HG03469 (cell line): ENCODE results near the gene RHOF.

Experiments
- ATAC-seq: cut with Tn5 transposase; IDR thresholded peaks from one replicate; pipeline ENCODE4 v1.9.1; 2021; ENCODE audit warnings: mild to moderate bottlenecking, moderate library complexity, moderate number of reproducible peaks; ENCODE audit not compliant: unreplicated experiment

The RHOF gene, protein sequence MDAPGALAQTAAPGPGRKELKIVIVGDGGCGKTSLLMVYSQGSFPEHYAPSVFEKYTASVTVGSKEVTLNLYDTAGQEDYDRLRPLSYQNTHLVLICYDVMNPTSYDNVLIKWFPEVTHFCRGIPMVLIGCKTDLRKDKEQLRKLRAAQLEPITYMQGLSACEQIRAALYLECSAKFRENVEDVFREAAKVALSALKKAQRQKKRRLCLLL

DNA sequence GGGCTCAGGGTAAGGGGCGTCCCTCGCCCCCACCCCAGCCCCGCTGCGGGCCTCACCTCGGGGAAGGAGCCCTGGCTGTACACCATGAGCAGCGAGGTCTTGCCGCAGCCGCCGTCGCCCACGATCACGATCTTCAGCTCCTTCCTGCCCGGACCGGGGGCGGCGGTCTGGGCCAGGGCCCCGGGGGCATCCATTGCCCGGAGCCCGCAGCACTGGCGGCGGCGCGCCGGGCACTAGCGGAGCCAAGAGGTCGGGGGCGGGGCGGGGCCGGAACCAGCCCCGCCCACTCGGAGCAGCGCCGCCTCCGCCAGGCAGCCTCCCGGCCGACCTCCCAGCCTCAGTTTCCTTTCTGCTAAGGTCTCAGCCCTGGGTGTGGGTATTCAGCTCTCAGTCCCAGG lies at the start of gene RHOF:
RHOF (minus strand) TSS at position 249 of the 398 bp plus-strand sequence; CDS start at position 194, 55 bp downstream.
- ATAC-seq: peak; percentile 3

DNA sequence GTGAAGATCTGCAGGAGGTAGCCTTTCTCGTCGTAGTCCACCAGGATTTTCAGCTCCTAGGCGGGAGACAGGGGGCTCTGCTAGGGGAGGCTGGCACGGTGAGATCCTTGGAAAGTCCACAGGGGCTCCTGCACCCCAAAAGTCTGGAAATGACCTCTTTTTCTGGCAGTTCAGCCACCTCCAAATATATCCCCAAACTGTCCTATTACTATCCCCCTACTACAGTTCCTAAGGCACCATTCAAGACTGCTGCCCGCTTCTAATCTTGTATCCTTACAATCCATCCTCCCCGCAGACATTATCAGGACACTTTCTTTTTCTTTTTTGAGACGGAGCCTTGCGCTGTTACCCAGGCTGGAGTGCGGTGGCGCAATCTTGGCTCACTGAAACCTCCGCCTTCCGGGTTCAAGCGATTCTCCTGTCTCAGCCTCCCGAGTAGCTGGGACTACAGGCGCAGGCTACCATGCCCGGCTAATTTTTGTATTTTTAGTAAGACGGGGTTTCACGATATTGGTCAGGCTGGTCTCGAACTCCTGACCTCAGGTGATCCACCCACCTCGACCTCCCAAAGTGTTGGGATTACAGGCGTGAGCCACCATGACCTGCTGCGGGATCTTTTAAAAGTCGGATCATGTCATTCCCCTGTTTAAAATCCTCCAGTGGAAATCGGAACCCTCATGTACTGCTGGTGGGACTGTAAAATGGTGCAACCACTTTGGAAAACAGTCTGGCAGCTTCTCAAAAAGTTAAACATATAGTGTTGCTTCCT lies 46.7 kb upstream of the RHOF start:
- ATAC-seq: no peak

DNA sequence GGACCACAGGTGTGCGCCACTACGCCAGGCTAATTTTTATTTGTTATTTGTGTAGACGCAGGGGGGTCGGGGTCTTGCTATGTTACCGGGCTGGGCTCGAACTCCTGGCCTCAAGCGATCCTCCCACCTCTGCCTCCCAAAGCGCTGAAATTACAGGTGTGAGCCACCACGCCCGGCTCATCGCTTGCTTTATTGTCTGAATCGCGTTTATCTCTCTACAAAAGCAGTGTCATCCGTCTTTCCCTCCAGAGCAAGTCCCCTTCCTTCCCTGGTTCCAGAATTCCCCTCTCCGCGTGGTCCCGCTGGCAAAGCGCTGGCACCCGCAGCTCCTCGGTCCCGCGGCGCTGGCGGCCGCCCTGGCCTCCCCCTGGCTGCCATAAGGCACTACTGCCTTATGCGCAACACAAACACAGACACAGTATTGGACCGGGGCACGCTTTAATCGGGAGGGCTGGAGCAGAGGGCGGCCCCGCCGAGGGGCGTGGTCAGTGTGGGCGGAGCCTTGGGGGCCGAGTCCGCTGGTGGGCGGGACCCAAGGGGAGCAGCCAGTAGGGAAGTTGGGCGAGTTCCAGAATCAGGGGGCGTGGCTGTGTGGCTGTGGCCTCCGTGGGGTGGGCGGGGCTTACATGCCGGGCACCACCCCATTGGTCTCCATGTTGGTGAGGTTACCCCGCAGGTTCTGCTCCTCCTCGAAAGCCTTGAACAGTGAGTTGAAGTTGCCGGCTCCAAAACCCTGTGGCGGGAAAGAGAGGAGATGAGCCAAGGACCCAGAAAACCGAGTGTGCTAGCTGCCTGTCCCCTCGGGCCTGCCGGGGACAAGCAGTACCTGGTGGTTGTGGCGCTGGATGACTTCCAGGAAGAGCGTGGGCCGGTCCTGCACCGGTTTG lies 45.9 kb upstream of the RHOF start:
- peak; percentile 78 for ATAC-seq

DNA sequence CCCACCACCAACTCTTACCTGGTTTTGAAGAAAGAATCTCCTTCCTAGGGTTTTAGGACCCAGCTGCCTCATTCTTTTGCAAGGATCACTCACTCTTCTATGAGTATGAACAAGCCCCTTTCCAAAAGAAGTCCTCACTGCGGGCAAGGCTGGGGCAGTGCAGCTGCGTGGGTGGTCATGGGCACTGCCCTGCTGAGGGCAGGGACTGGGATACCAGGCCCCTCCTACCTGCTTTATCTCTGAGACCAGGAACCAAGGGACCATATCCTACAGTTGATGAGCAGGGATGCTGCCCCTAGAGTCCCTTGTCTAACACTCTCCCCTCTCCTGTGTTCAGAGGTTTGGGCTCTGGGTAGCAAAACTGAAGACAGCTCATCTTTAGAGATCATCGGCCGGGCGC lies 44.6 kb upstream of the RHOF start:
- ATAC-seq: no peak

DNA sequence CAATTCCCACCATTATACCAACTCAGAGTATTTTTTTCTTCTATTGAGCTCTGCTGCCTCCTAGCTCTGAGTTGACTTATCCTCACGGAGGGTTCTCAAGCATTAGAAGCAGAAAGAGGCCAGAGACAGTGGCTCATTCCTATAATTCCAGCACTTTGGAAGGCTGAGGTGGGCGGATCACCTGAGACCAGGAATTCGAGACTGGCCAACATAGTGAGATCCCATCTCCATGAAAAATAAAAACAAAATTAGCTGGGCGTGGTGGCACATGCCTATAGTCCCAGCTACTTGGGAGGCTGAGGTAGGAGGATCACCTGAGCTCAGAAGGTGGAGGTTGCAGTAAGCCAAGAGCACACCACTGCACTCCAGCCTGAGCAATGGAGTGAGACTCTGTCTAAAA lies 44.2 kb upstream of the RHOF start:
- no peak for ATAC-seq

DNA sequence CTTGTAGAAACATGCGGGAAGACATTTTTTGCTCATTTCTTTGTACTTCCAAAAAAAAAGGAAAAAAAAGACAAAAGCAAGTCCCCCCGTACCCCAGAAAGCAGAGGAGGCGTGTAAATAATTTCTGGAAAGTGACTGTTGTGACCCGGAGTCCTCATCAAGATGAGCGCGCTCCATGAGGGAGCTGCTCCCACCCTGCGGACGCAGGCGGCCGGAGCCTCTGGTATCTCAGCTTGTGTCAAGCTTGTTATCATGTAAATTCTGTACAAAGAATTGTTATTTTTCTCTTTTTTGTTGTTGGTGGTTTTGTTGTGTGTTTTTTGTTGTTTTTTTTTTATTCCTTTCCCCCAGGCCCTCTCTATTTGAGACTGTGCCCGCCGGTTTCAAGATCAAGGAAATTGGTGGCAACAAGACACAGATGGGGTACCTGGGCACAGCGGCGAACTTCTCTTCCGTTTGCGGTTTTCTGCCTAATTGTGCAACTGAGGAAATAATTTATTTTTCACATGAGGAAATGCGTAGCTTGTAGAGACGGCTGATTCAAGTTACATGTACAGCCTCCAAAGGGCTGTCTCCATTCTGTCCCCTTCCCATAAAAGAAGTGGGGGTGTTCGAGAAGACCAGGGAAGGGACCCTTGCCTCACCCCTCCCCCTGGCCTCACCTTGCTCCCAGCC lies 38.2 kb upstream of the RHOF start:
- ATAC-seq: no peak

DNA sequence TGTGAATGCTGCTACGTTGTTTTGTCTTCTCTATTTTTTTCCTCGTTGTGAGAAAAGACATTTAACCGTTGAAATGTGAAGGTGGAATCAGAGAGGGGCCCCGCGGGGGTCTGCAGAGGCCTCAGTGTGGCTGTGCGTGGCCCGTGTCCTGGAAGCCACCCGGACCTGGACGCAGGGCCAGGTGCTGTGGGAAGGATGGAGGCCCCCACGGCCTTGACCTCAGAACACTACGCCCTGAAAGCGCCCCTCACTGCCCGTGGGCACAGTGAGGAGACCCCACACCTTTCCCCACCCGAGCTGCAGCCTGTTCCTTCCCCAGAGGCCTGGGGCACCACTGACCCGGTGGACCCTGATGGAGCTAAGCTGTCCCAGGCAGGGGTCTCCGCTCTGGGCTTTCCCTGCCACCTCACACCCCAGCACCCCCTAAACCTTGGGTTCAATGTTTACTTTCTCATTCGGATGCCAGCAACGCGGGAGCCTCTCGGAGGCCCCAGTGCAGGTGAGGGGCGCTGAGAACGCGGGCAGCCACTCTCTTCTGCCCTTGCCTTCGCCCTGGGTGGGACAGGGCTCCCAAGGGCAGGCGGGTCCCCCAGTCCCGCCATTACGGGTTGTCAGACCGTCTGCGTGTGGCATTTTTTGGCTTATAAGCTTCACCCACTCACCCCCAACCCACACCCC lies 37.2 kb upstream of the RHOF start:
- no peak for ATAC-seq

DNA sequence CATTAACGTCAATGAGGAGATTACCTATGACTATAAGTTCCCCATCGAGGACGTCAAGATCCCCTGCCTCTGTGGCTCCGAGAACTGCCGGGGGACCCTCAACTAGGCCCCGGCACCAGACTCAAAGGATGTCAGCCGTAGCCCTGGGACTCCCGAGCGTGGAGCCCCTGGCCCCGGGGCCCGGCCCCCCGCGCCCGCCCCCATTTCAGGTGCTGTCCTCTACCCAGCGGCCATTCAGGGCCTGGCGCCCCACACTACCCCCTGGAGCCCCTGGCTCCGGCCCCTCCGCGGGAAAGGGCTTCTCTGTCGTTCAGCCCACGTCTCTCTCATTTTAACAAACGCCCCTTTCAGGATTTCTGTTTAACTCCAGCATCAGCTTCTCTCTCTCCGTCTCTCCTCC lies 36.6 kb upstream of the RHOF start:
- no peak for ATAC-seq

DNA sequence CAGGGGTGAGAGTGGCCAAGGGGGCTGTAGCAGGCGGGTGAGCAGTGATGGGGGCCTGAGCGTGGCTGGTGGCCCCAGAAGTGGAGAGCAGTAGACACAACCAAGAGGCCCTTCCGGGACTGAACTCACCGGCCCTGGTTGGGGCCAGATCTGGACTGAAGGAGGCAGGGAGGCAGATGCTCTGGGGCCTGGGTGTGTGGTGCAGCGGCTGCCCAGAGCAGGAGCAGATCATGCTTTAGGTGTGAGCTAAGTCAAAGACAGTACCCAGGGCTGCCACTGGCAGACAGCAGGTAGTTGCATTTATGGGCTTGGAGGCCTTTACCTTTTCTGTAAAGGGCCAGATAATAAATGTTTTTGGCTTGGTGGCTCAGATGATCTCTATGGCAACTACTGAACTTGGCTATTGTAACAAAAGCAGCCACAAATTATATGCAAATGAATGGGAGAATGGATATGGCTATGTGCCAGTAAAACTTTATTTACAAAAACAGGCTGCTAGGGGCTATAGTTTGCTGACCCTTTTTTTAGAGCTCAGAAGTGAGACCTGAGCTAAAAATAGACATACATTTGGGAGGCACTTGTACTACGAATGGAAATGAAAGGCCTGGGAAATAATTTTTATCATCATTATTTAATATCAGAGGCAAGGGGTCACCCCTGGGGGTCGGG lies 35.9 kb upstream of the RHOF start:
- ATAC-seq: no peak

DNA sequence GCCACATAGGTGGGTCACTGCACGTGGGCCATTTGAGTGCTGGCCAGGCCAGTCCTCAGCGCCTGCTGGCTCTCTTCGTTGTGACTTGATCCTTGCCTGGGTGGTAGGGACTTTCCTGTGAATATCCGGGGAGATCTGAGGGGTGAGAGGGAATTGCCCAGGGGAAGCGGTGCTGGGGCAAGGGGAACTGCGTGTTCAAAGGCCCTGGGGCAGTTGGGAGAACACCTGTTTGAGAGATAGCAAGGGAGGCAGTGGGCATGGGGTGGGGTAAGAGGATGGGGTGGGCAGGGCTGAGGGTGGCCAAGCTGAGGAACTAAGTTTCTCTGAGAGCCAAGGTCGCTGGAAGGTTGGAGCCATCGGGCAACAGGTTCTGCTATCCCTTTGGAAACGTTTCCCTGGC lies 35.3 kb upstream of the RHOF start:
- no peak for ATAC-seq

DNA sequence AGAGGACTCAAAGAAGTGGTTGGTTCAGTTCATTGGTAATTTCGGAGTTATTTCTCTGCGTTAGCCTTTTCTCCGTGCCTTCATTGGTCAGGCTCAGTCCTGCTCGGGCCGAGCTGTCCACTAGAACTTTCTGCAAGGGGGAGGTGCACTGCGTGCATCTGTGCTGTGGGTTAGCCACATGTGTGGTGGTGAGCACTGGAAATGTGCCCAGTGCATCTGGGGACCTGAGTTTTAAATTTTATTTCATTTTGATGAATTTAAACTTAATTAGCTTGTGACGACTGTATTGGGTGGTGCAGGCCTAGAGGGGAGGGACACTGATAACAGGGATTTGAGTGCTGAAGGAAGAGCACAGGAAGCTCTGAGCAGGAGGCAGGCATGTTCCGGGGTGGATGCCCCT lies 34.8 kb upstream of the RHOF start:
- ATAC-seq: no peak

DNA sequence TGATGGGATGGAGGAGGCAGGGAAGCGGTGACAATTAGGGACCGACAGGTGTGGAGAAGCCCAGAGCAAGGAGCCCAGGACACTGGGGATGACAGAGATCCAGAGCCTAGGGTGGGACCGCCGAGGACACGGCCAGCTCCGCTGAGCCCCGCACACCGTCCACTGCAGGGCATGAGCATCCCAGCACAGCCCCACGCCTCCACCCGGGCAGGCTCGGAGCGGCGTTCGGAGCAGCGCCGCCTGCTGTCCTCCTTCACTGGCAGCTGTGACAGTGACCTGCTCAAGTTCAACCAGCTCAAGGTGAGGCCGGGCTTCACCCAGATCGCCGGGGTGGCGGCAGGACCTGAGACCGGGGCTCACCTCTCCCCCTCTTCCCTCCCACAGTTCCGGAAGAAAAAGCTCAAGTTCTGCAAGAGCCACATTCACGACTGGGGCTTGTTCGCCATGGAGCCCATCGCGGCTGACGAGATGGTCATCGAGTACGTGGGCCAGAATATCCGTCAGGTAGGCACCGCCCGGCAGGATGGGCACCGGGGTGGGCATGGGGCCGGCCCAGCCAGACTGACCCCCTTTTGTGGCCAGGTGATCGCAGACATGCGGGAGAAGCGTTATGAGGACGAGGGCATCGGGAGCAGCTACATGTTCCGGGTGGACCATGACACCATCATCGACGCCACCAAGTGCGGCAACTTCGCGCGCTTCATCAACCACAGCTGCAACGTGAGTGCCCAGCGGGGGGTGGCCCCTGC lies 34.0 kb upstream of the RHOF start:
- no peak for ATAC-seq

DNA sequence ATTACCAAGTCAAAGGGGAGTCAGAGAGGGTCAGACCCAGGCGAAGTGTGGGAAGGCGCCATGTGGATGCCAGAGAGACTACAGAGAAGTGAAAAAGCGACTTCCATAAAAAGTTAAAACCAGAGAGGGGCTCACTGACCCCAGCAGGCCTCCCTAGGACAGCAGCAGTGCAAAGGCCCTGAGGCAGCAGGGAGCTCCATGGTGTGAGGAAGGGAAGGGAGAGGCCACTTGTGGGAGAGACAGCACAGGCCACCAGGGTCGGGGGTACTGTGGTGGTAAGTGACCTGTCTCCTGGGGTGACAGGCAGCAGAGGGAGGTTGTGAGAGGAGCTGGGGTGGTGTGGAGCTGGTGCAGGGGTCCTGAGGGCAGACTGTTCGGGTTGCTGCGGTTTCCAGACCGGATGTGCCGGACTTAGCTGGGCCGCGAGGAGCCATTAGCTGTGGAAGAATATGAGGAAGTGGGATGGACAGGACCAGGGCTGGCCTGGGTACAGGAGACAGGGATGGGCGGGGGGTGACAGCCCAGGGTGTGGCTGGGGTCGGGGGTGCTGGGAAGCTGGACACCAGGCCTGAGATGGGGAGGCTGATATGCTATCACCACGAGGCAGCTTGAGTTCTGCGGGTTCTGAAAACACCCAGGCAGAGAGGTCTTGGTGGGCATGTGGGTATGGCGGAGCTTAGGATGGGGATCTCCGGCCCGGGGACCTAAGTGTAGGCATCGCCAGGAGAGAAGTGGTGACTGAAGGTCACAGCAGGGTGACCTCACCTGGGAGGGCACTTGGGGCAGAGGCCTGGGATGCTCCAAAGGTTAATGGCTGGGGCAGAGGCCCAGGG lies 33.0 kb upstream of the RHOF start:
- ATAC-seq: no peak

DNA sequence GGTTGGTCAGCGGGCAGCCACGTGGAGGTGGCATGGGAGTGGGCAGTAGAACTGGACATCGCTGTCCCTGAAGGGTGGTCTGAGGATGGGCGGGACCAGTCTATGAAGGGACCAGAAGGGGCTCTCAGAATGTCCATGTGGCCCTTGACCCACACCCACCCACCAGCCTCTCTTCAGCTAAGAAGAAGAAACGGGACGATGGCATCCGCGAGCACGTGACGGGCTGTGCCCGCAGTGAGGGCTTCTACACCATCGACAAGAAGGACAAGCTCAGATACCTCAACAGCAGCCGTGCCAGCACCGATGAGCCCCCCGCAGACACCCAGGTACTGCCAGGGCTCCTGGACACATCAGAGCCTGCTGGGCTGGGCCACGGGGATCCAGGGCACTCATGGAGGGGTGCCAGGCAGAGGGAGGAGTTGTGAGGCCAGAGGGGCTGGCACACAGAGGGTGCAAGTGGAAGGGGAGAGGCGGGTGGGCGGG lies 31.6 kb upstream of the RHOF start:
- no peak for ATAC-seq

DNA sequence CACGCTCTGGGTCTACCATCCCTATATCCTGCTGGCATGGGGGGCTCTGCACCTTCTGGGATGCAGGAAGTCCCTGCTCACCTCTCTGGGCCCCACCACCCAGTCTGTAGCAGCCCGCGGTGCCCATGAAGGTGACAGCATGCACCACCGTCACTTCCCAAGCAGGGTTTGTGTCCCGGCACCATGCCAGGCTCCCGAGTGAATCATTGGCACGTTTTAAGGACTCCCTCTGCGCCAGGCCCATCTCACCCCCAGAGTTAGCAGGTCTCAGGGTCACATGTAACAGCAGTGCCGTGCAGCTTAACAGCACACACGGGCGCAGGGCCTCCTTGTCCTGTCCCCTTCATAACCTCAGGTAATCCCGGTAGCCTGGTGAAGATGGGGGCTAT lies 30.2 kb upstream of the RHOF start:
- no peak for ATAC-seq

DNA sequence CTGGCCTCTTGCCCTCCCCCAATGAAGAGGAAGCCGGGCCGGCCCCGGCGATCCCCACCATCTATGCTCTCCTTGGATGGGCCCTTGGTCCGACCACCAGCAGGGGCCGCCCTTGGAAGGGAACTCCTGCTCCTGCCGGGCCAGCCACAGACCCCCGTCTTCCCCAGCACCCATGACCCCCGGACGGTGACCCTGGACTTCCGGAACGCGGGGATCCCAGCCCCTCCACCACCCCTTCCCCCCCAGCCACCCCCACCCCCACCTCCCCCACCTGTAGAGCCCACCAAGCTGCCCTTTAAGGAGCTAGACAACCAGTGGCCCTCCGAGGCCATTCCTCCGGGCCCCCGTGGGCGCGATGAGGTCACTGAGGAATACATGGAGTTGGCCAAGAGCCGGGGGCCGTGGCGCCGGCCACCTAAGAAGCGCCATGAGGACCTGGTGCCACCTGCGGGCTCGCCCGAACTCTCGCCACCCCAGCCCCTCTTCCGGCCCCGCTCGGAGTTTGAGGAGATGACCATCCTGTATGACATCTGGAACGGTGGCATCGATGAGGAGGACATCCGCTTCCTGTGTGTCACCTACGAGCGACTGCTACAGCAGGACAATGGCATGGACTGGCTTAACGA lies 29.7 kb upstream of the RHOF start:
- no peak for ATAC-seq

DNA sequence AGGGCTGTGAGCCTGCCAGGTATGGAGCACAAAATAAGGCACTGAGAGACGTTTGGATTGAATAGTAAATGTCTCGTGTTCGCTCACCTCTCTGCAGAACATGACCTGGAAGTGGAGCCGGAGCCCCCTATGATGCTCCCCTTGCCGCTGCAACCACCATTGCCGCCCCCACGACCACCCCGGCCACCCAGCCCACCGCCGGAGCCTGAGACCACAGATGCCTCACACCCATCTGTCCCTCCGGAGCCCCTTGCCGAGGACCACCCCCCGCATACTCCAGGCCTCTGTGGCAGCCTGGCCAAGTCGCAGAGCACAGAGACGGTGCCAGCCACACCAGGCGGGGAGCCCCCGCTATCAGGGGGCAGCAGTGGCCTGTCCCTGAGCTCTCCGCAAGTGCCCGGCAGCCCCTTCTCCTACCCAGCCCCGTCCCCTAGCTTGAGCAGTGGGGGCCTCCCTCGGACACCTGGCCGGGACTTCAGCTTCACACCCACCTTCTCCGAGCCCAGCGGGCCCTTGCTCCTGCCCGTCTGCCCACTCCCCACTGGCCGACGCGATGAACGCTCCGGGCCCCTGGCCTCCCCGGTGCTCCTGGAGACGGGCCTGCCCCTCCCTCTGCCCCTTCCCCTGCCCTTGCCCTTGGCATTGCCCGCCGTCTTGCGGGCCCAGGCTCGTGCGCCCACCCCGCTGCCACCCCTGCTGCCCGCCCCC lies 29.1 kb upstream of the RHOF start:
- no peak for ATAC-seq
